IMR-90 (cell line): ENCODE data around the gene PTH2. TPM values are rescaled to one million over a fixed set of nuclear protein-coding genes. Genes with fewer than 3 reads are reported as not detected.

Experiments used
- ATAC-seq: fragments of 200-7000 bp; cut with Tn5 transposase; 2 replicates; pipeline ENCODE4 v1.9.1; 2020; ENCODE audit warnings: low read depth, mild to moderate bottlenecking, moderate library complexity
- BruUV-seq: library from RNA; stranded (reverse); fragments of 400-500 nt; replicated peaks from 2 replicates; lab custom pipeline; 2021; lab: Mats Ljungman, UMichigan
- CTCF ChIA-PET: fragments of 300-600 bp; formaldehyde crosslinking; extraction: SDS; loops from one replicate; lab custom pipeline; 2021; ENCODE audit warnings: antibody characterized with exemption; lab: Yijun Ruan, JAX
- POLR2A ChIA-PET: fragments of 300-600 bp; sonication (Branson Sonifier 250); formaldehyde crosslinking; loops from one replicate; lab custom pipeline; 2022; ENCODE audit warnings: antibody characterized with exemption; ENCODE audit not compliant: unreplicated experiment; lab: Charles Lee
- DNase-seq: peaks from one replicate; pipeline ENCODE4 v3.0.0; 2013
- H2AFZ ChIP-seq: replicated peaks from 2 replicates; pipeline ENCODE3; 2013; ENCODE audit warnings: low read length, mild to moderate bottlenecking; ENCODE audit not compliant: poor library complexity
- H2AK5ac ChIP-seq: 2 replicates; pipeline ENCODE4 v1.6.1; 2013; ENCODE audit warnings: low read depth, low read length, inconsistent platforms
- H2AK9ac ChIP-seq: replicated peaks from 2 replicates; pipeline ENCODE3; 2013; ENCODE audit warnings: mild to moderate bottlenecking, low read depth, low read length, moderate library complexity; ENCODE audit not compliant: poor library complexity
- H2BK120ac ChIP-seq: 2 replicates; pipeline ENCODE4 v1.6.1; 2013; ENCODE audit warnings: low read depth, low read length, inconsistent platforms
- H2BK15ac ChIP-seq: 3 replicates; pipeline ENCODE4 v1.6.1; 2013; ENCODE audit warnings: low read depth, low read length, inconsistent platforms
- H2BK20ac ChIP-seq: 2 replicates; pipeline ENCODE4 v1.6.1; 2013; ENCODE audit warnings: low read depth, mild to moderate bottlenecking, inconsistent platforms, low read length, moderate library complexity
- H2BK5ac ChIP-seq: 2 replicates; pipeline ENCODE4 v1.6.1; 2013; ENCODE audit warnings: mild to moderate bottlenecking, low read depth, low read length, inconsistent platforms; ENCODE audit not compliant: poor library complexity, severe bottlenecking
- H3K14ac ChIP-seq: replicated peaks from 2 replicates; pipeline ENCODE4 v1.6.1; 2013; ENCODE audit warnings: low read depth, low read length, inconsistent platforms
- H3K18ac ChIP-seq: 2 replicates; pipeline ENCODE4 v1.6.1; 2013; ENCODE audit warnings: low read depth, low read length, control low read depth
- H3K23ac ChIP-seq: 2 replicates; pipeline ENCODE4 v1.6.1; 2013; ENCODE audit warnings: low read depth, low read length, inconsistent platforms
- H3K27ac ChIP-seq: 2 replicates; pipeline ENCODE4 v1.5.1; 2013; ENCODE audit warnings: mild to moderate bottlenecking, control low read depth, low read length; ENCODE audit not compliant: insufficient read depth
- H3K27me3 ChIP-seq: 2 replicates; pipeline ENCODE4 v1.6.1; 2013; ENCODE audit warnings: low read length; ENCODE audit not compliant: control insufficient read depth, insufficient read depth
- H3K36me3 ChIP-seq: 2 replicates; pipeline ENCODE4 v1.6.1; 2013; ENCODE audit warnings: low read length, mixed read lengths; ENCODE audit not compliant: control insufficient read depth, insufficient read depth
- H3K4ac ChIP-seq: 2 replicates; pipeline ENCODE4 v1.6.1; 2013; ENCODE audit warnings: low read depth, low read length, inconsistent platforms
- H3K4me1 ChIP-seq: 2 replicates; pipeline ENCODE4 v1.6.1; 2013; ENCODE audit warnings: low read length, mixed read lengths; ENCODE audit not compliant: control insufficient read depth, insufficient read depth
- H3K4me2 ChIP-seq: 2 replicates; pipeline ENCODE4 v1.6.1; 2013; ENCODE audit warnings: low read depth, mild to moderate bottlenecking, control low read depth, low read length, moderate library complexity
- H3K4me3 ChIP-seq: 2 replicates; pipeline ENCODE4 v1.5.1; 2013; ENCODE audit warnings: low read depth, mild to moderate bottlenecking, control low read depth, low read length, moderate library complexity; ENCODE audit not compliant: insufficient read depth
- H3K56ac ChIP-seq: 2 replicates; pipeline ENCODE4 v1.6.1; 2013; ENCODE audit warnings: low read length, inconsistent platforms; ENCODE audit not compliant: insufficient read depth; ENCODE audit errors: extremely low read depth
- H3K79me1 ChIP-seq, 2 experiments: 2 replicates each; pipeline ENCODE4 v1.6.1; 2013; ENCODE audit warnings: low read length in 2 of 2, inconsistent platforms in 1 of 2, low read depth in 1 of 2
- H3K9ac ChIP-seq: 2 replicates; pipeline ENCODE4 v1.6.1; 2013; ENCODE audit warnings: low read depth, low read length, control low read depth
- H3K9me1 ChIP-seq: 2 replicates; pipeline ENCODE4 v1.6.1; 2013; ENCODE audit warnings: low read length, inconsistent platforms; ENCODE audit not compliant: insufficient read depth
- H3K9me3 ChIP-seq: 2 replicates; pipeline ENCODE4 v1.6.1; 2013; ENCODE audit warnings: low read length; ENCODE audit not compliant: control insufficient read depth, insufficient read depth
- H4K20me1 ChIP-seq: 2 replicates; pipeline ENCODE4 v1.6.1; 2013; ENCODE audit warnings: low read length, inconsistent platforms; ENCODE audit not compliant: insufficient read depth
- H4K5ac ChIP-seq: 2 replicates; pipeline ENCODE4 v1.6.1; 2013; ENCODE audit warnings: mild to moderate bottlenecking, low read depth, low read length, control low read depth
- H4K8ac ChIP-seq, 2 experiments: 2 replicates each; pipeline ENCODE4 v1.6.1; 2013; ENCODE audit warnings: low read depth in 2 of 2, low read length in 2 of 2, control low read depth in 1 of 2, inconsistent platforms in 1 of 2
- H4K91ac ChIP-seq: 2 replicates; pipeline ENCODE4 v1.6.1; 2013; ENCODE audit warnings: low read depth, low read length, inconsistent platforms; ENCODE audit not compliant: insufficient read depth
- BHLHE40 ChIP-seq: fragments of 150-350 bp; IDR thresholded peaks from 2 replicates; pipeline ENCODE4 v1.6.1; 2016; ENCODE audit warnings: mild to moderate bottlenecking, low read depth, low read length
- CEBPB ChIP-seq: IDR thresholded peaks from 2 replicates; pipeline ENCODE4 v1.6.1; 2012; ENCODE audit warnings: low read depth, low read length, improper control_type of control experiment
- CHD1 ChIP-seq: IDR thresholded peaks from 2 replicates; pipeline ENCODE4 v1.6.1; 2012; ENCODE audit warnings: low read depth, low read length, improper control_type of control experiment
- CTCF ChIP-seq: conservative IDR thresholded peaks from 2 replicates; pipeline ENCODE4 v1.5.1; 2012; ENCODE audit warnings: mild to moderate bottlenecking, low read depth, low read length, improper control_type of control experiment
- MAZ ChIP-seq: IDR thresholded peaks from 2 replicates; pipeline ENCODE4 v1.6.1; 2012; ENCODE audit warnings: low read depth, mild to moderate bottlenecking, low read length, improper control_type of control experiment, moderate library complexity, borderline replicate concordance
- MXI1 ChIP-seq: IDR thresholded peaks from 2 replicates; pipeline ENCODE4 v1.6.1; 2012; ENCODE audit warnings: low read depth, mild to moderate bottlenecking, low read length, moderate library complexity, borderline replicate concordance
- NFE2L2 ChIP-seq: fragments of 150-350 bp; IDR thresholded peaks from 2 replicates; pipeline ENCODE4 v1.6.1; 2016; ENCODE audit warnings: low read depth, mild to moderate bottlenecking, low read length
- POLR2A ChIP-seq: IDR thresholded peaks from 2 replicates; pipeline ENCODE4 v1.6.1; 2012; ENCODE audit warnings: mild to moderate bottlenecking, low read depth, low read length
- RFX5 ChIP-seq: IDR thresholded peaks from 2 replicates; pipeline ENCODE4 v1.8.0; 2012; ENCODE audit warnings: low read depth, mild to moderate bottlenecking, low read length, moderate library complexity
- SMC3 ChIP-seq: fragments of 150-350 bp; IDR thresholded peaks from 2 replicates; pipeline ENCODE4 v1.6.1; 2016; ENCODE audit warnings: low read depth, mild to moderate bottlenecking, antibody characterized with exemption, low read length, moderate library complexity
- whole genome bisulfite sequencing, 2 experiments: methylation state at CpG; one replicate each; pipeline versions ENCODE4 v1.1.5 to v1.1.7; 2013; ENCODE audit warnings: missing lambda C conversion rate in 2 of 2; ENCODE audit not compliant: insufficient read length in 1 of 2; ENCODE audit errors: extremely low coverage in 2 of 2; 5-methylcytosine and 5-hydroxymethylcytosine counted together
- dilution Hi-C: fragments of 300-500 bp; cut with HindIII; formaldehyde crosslinking; loops from one replicate; pipeline ENCODE4 v1.14.3; 2018; ENCODE audit warnings: low sequenced_read_pairs; ENCODE audit not compliant: unreplicated experiment
- in situ Hi-C: fragments of 300-500 bp; cut with MboI; formaldehyde crosslinking; loops from 3 replicates; pipeline ENCODE4 v1.14.3; 2019; ENCODE audit warnings: low sequenced_read_pairs, inconsistent platforms, mixed read lengths
- intact Hi-C: fragments of 100-400 bp; cut with micrococcal nuclease; formaldehyde crosslinking; loops from 2 replicates; pipeline ENCODE4 v1.10.0; 2022
- polyA plus RNA-seq, 3 experiments: library from polyadenylated mRNA; depleted of rRNA; stranded (reverse); fragments of >200 nt; gene quantifications; 2 replicates each; pipeline ENCODE4 v1.2.3, GENCODE V29; 2012; ENCODE audit warnings: low replicate concordance in 1 of 3
- total RNA-seq: library from RNA; depleted of rRNA; stranded (reverse); fragments of >200 nt; gene quantifications from 2 replicates; pipeline ENCODE4 v1.2.3, GENCODE V29; 2012

PTH2 gene
- total and polyA plus RNA-seq, 2 of the 4 experiments (the other 2 are of a cell fraction) = not detected

- Histone ChIP-seq H3K9me1 (no peaks in the 10 kb centered on the region), H3K18ac (no peak overlapping the region)
- POLR2A ChIA-PET = no interaction called here
Measured at GRCh38 chr19:49435670-49436069, 12.4 kb upstream of the PTH2 start.

More at GRCh38 chr19:49435670-49436069, 12.4 kb upstream of the PTH2 start:
- H3K4ac ChIP-seq = no peak overlapping the region
- BruUV-seq = no TSS peak
- CTCF ChIA-PET = interaction anchor here (0.6 kb wide), 1 partner anchor 30 kb away, joined by 4 read pairs; no protein-coding TSS in a partner anchor
- no peak for ATAC-seq
- H3K4me3 ChIP-seq = no peak overlapping the region
- no peak overlapping the region for H3K27ac ChIP-seq
- intact Hi-C loops = no loop called here
- H3K27me3 ChIP-seq = peaks cover 98% of the 10 kb centered on the region
- 77% methylated on average over 6 of the region's 10 CpGs; no CpG with 5 or more reads in 1 of the 2 experiments for WGBS, 2 experiments
- H3K56ac ChIP-seq = no peak overlapping the region
- H2BK20ac ChIP-seq = no peak overlapping the region
- H3K36me3 ChIP-seq = no peaks in the 10 kb centered on the region
- DNase-seq = no peak
- H2BK15ac ChIP-seq = no peak overlapping the region
- H3K9ac ChIP-seq = no peak overlapping the region
- no peak overlapping the region for H2AK9ac ChIP-seq
- in situ Hi-C loops = loop anchor here (10.0 kb wide), 1 partner anchor 171 kb away; no protein-coding TSS in a partner anchor
- no peaks in the 10 kb centered on the region for H3K79me1 ChIP-seq
- dilution Hi-C loops = no loop called here
- H3K14ac ChIP-seq = no peak overlapping the region
- H2AFZ ChIP-seq = no peak overlapping the region
- H2BK120ac ChIP-seq = no peak overlapping the region
- H4K20me1 ChIP-seq = no peaks in the 10 kb centered on the region
- TF ChIP-seq CHD1 (no peak), MXI1 (no peak), POLR2A (no peak), CEBPB (no peak), NFE2L2 (no peak), SMC3 (no peak), BHLHE40 (no peak), MAZ (no peak), RFX5 (no peak), CTCF (no peak)
- H4K8ac ChIP-seq = no peak overlapping the region
- peaks cover 18% of the 10 kb centered on the region for H3K9me3 ChIP-seq
- no peak overlapping the region for H3K23ac ChIP-seq
- H3K4me1 ChIP-seq = no peaks in the 10 kb centered on the region
- H4K5ac ChIP-seq = no peak overlapping the region
- H3K4me2 ChIP-seq = no peak overlapping the region
- H2AK5ac ChIP-seq = no peak overlapping the region
- no peak overlapping the region for H4K91ac ChIP-seq
- no peak overlapping the region for H2BK5ac ChIP-seq
